Ectodermal cell (in vitro differentiated cells): ENCODE measurements around the gene ISLR2.
"Not testable (repeated sequence)": the region's sequence is repeated elsewhere in the genome, so short reads cannot be mapped to it uniquely, and the experiment has no call there.

Experiments used
- H3K27ac ChIP-seq: 2 replicates; pipeline ENCODE4 v1.7.0; 2013; ENCODE audit warnings: mild to moderate bottlenecking, low read depth, low read length; ENCODE audit not compliant: insufficient read depth, poor library complexity, severe bottlenecking
- H3K27me3 ChIP-seq: 2 replicates; pipeline ENCODE4 v1.7.0; 2013; ENCODE audit warnings: mild to moderate bottlenecking, low read length; ENCODE audit not compliant: insufficient read depth, control insufficient read depth, poor library complexity, severe bottlenecking
- H3K36me3 ChIP-seq: one replicate; pipeline ENCODE4 v1.7.0; 2013; ENCODE audit warnings: low read length; ENCODE audit not compliant: control insufficient read depth, insufficient read depth
- H3K4me1 ChIP-seq: one replicate; pipeline ENCODE4 v1.7.0; 2013; ENCODE audit warnings: low read length; ENCODE audit not compliant: control insufficient read depth, insufficient read depth
- H3K4me3 ChIP-seq: 2 replicates; pipeline ENCODE4 v1.7.0; 2013; ENCODE audit warnings: low read depth, low read length, control low read depth; ENCODE audit not compliant: insufficient read depth
- H3K9me3 ChIP-seq: 2 replicates; pipeline ENCODE4 v1.7.0; 2013; ENCODE audit warnings: mild to moderate bottlenecking, low read length, moderate library complexity; ENCODE audit not compliant: control insufficient read depth
- WGBS, 2 experiments: methylation state at CpG; one replicate each; pipeline ENCODE4 v1.1.7; 2013; ENCODE audit warnings: missing lambda C conversion rate in 2 of 2; 5-methylcytosine and 5-hydroxymethylcytosine counted together

Gene ISLR2

GRCh38 chr15:74157868-74158827 is 27.8 kb downstream of the ISLR2 start:
- H3K9me3 ChIP-seq = no peaks in the 10 kb centered on the region
- no peaks in the 10 kb centered on the region for H3K4me1 ChIP-seq
- WGBS, 2 experiments = 87 to 94% methylated on average over 8 to 9 of the region's 9 CpGs
- H3K36me3 ChIP-seq = no peaks in the 10 kb centered on the region
- no peak overlapping the region for H3K27ac ChIP-seq
- H3K27me3 ChIP-seq = no peaks in the 10 kb centered on the region
- no peak overlapping the region for H3K4me3 ChIP-seq

- 85 to 87% methylated on average over 5 of the region's 5 CpGs for WGBS, 2 experiments
- H3K27ac ChIP-seq = no peak overlapping the region
Measured at GRCh38 chr15:74158855-74159650, 28.7 kb downstream of the ISLR2 start.

GRCh38 chr15:74159773-74160172 is 29.4 kb downstream of the ISLR2 start:
- Histone ChIP-seq H3K4me3 (no peak overlapping the region), H3K9me3 (no peaks in the 10 kb centered on the region), H3K27ac (no peak overlapping the region), H3K36me3 (no peaks in the 10 kb centered on the region), H3K27me3 (no peaks in the 10 kb centered on the region), H3K4me1 (no peaks in the 10 kb centered on the region)
- 92% methylated on average over 1 of the region's 1 CpG; no CpG with 5 or more reads in 1 of the 2 experiments for WGBS, 2 experiments

More at GRCh38 chr15:74158855-74159650, 28.7 kb downstream of the ISLR2 start:
- Histone ChIP-seq H3K4me3 (no peak overlapping the region), H3K4me1 (no peaks in the 10 kb centered on the region), H3K27me3 (no peaks in the 10 kb centered on the region), H3K9me3 (no peaks in the 10 kb centered on the region), H3K36me3 (no peaks in the 10 kb centered on the region)

- WGBS, 2 experiments = 88 to 90% methylated on average over 1 of the region's 3 CpGs
- H3K36me3 ChIP-seq, H3K9me3 ChIP-seq, H3K4me1 ChIP-seq, H3K27ac ChIP-seq, H3K4me3 ChIP-seq, H3K27me3 ChIP-seq: not testable (repeated sequence)
Measured at GRCh38 chr15:74160390-74160789, 30.0 kb downstream of the ISLR2 start.

- H3K36me3 ChIP-seq, H3K4me3 ChIP-seq, H3K4me1 ChIP-seq, H3K9me3 ChIP-seq, H3K27ac ChIP-seq, H3K27me3 ChIP-seq: not testable (repeated sequence)
- WGBS, 2 experiments = 89 to 94% methylated on average over 2 of the region's 3 CpGs
Measured at GRCh38 chr15:74162195-74162536, 31.8 kb downstream of the ISLR2 start.

- Histone ChIP-seq H3K9me3 (no peaks in the 10 kb centered on the region), H3K4me1 (peaks cover 2% of the 10 kb centered on the region), H3K27me3 (no peaks in the 10 kb centered on the region), H3K4me3 (no peak overlapping the region), H3K27ac (no peak overlapping the region), H3K36me3 (no peaks in the 10 kb centered on the region)
- 96 to 100% methylated on average over 1 of the region's 1 CpG for WGBS, 2 experiments
Measured at GRCh38 chr15:74165461-74165860, 35.1 kb downstream of the ISLR2 start.

GRCh38 chr15:74167891-74168331 is 37.5 kb downstream of the ISLR2 start:
- Histone ChIP-seq H3K9me3 (no peaks in the 10 kb centered on the region), H3K36me3 (no peaks in the 10 kb centered on the region), H3K27me3 (no peaks in the 10 kb centered on the region), H3K27ac (no peak overlapping the region), H3K4me3 (no peak overlapping the region), H3K4me1 (peaks cover 10% of the 10 kb centered on the region)
- WGBS, 2 experiments = 80 to 88% methylated on average over 4 of the region's 4 CpGs

GRCh38 chr15:74168711-74169126 is 38.3 kb downstream of the ISLR2 start:
- Histone ChIP-seq H3K4me1 (peaks cover 18% of the 10 kb centered on the region), H3K27me3 (no peaks in the 10 kb centered on the region), H3K4me3 (no peak overlapping the region), H3K27ac (no peak overlapping the region), H3K9me3 (no peaks in the 10 kb centered on the region), H3K36me3 (no peaks in the 10 kb centered on the region)
- 73 to 76% methylated on average over 3 of the region's 3 CpGs for WGBS, 2 experiments

GRCh38 chr15:74170071-74170844 is 39.9 kb downstream of the ISLR2 start:
- no peak overlapping the region for H3K4me3 ChIP-seq
- no peaks in the 10 kb centered on the region for H3K9me3 ChIP-seq
- H3K27ac ChIP-seq = no peak overlapping the region
- no peaks in the 10 kb centered on the region for H3K27me3 ChIP-seq
- peaks cover 27% of the 10 kb centered on the region for H3K4me1 ChIP-seq
- no peaks in the 10 kb centered on the region for H3K36me3 ChIP-seq
- WGBS, 2 experiments = 83 to 84% methylated on average over 15 of the region's 15 CpGs
